HEK293 (cell line): ENCODE measurements around the gene CCDC81.

Experiments
- CTCF ChIA-PET: fragments of 350-600 bp; formaldehyde crosslinking; extraction: SDS; loops from one replicate; lab custom pipeline; 2021; ENCODE audit warnings: antibody characterized with exemption; lab: Yijun Ruan, JAX
- POLR2A ChIA-PET: fragments of 300-600 bp; formaldehyde crosslinking; extraction: SDS; loops from one replicate; lab custom pipeline; 2020; ENCODE audit warnings: antibody characterized with exemption, inconsistent platforms; lab: Yijun Ruan, JAX
- H3K27ac ChIP-seq: fragments of 200-500 bp; sonication (Bioruptor generic); 2 replicates; pipeline ENCODE4 v1.5.1; 2014; ENCODE audit warnings: low read depth, low read length, control low read depth, inconsistent platforms; ENCODE audit errors: extremely low read depth
- H3K36me3 ChIP-seq, 2 experiments: fragments of 200-500 bp in 1 of 2; sonication (Bioruptor generic) in 1 of 2; 1 replicate in 1 of 2; 2 replicates in 1 of 2; pipeline ENCODE4 v1.5.1; 2014 to 2017; ENCODE audit warnings: inconsistent platforms in 2 of 2, low read length in 2 of 2; ENCODE audit not compliant: control insufficient read depth in 2 of 2, insufficient read depth in 1 of 2
- H3K4me1 ChIP-seq: fragments of 200-500 bp; sonication (Bioruptor generic); 2 replicates; pipeline ENCODE4 v1.5.1; 2014; ENCODE audit warnings: mild to moderate bottlenecking, low read length, inconsistent platforms; ENCODE audit not compliant: control insufficient read depth, insufficient read depth
- H3K4me3 ChIP-seq: 2 replicates; pipeline ENCODE4 v1.5.1; 2011; ENCODE audit warnings: low read depth, mild to moderate bottlenecking, control low read depth, low read length, moderate library complexity
- H3K9me3 ChIP-seq: fragments of 200-500 bp; sonication (Bioruptor generic); 2 replicates; pipeline ENCODE4 v1.5.1; 2014; ENCODE audit warnings: low read depth, low read length, inconsistent platforms; ENCODE audit not compliant: control insufficient read depth, insufficient read depth
- HOXC10 ChIP-seq: sonication (generic); formaldehyde crosslinking; IDR thresholded peaks from 2 replicates; pipeline ENCODE4 v1.8.1; 2023; ENCODE audit warnings: mild to moderate bottlenecking, missing genetic modification reagents
- INSM2 ChIP-seq: fragments of 450-650 bp; formaldehyde crosslinking; IDR thresholded peaks from 2 replicates; pipeline ENCODE4 v1.5.1; 2016; ENCODE audit warnings: missing biosample characterization, missing genetic modification characterization
- MZF1 ChIP-seq: fragments of 450-650 bp; formaldehyde crosslinking; IDR thresholded peaks from 2 replicates; pipeline ENCODE4 v1.5.1; 2017; ENCODE audit warnings: missing biosample characterization, missing genetic modification characterization, borderline replicate concordance
- ZBTB17 ChIP-seq: fragments of 450-650 bp; formaldehyde crosslinking; IDR thresholded peaks from 2 replicates; pipeline ENCODE4 v1.5.1; 2016; ENCODE audit warnings: missing biosample characterization, missing genetic modification characterization
- ZBTB26 ChIP-seq: fragments of 450-650 bp; formaldehyde crosslinking; optimal IDR thresholded peaks from 2 replicates; pipeline ENCODE3; 2016; ENCODE audit warnings: missing biosample characterization, mild to moderate bottlenecking, missing genetic modification characterization
- ZNF112 ChIP-seq: fragments of 450-650 bp; formaldehyde crosslinking; IDR thresholded peaks from 2 replicates; pipeline ENCODE4 v1.5.0; 2017; ENCODE audit warnings: missing biosample characterization, missing genetic modification characterization
- ZNF157 ChIP-seq: fragments of 450-650 bp; formaldehyde crosslinking; IDR thresholded peaks from 2 replicates; pipeline ENCODE4 v1.5.1; 2016; ENCODE audit warnings: missing biosample characterization, missing genetic modification characterization
- ZNF174 ChIP-seq: fragments of 450-650 bp; formaldehyde crosslinking; IDR thresholded peaks from 2 replicates; pipeline ENCODE4 v1.5.0; 2017; ENCODE audit warnings: missing biosample characterization, mild to moderate bottlenecking, missing genetic modification characterization
- ZNF211 ChIP-seq: fragments of 450-650 bp; formaldehyde crosslinking; IDR thresholded peaks from 2 replicates; pipeline ENCODE4 v1.5.1; 2016; ENCODE audit warnings: low read depth, missing biosample characterization, missing genetic modification characterization
- ZNF214 ChIP-seq: fragments of 450-650 bp; formaldehyde crosslinking; IDR thresholded peaks from 2 replicates; pipeline ENCODE4 v1.5.1; 2017; ENCODE audit warnings: missing biosample characterization, mild to moderate bottlenecking, missing genetic modification characterization, borderline replicate concordance
- ZNF354C ChIP-seq: fragments of 450-650 bp; formaldehyde crosslinking; IDR thresholded peaks from 2 replicates; pipeline ENCODE4 v1.5.1; 2016; ENCODE audit warnings: missing biosample characterization, missing genetic modification characterization, low read depth, borderline replicate concordance
- ZNF366 ChIP-seq: fragments of 450-650 bp; formaldehyde crosslinking; conservative IDR thresholded peaks from 2 replicates; pipeline ENCODE4 v1.5.1; 2016; ENCODE audit warnings: missing biosample characterization, missing genetic modification characterization
- ZNF398 ChIP-seq: fragments of 450-650 bp; formaldehyde crosslinking; IDR thresholded peaks from 2 replicates; pipeline ENCODE4 v1.5.1; 2017; ENCODE audit warnings: missing biosample characterization, missing genetic modification characterization
- ZNF555 ChIP-seq: fragments of 450-650 bp; formaldehyde crosslinking; conservative IDR thresholded peaks from 2 replicates; pipeline ENCODE4 v1.5.1; 2017; ENCODE audit warnings: missing biosample characterization, mild to moderate bottlenecking, missing genetic modification characterization, inconsistent platforms
- ZNF624 ChIP-seq: fragments of 450-650 bp; formaldehyde crosslinking; IDR thresholded peaks from 2 replicates; pipeline ENCODE4 v1.5.1; 2017; ENCODE audit warnings: missing biosample characterization, missing genetic modification characterization
- ZNF626 ChIP-seq: fragments of 450-650 bp; sonication (Bioruptor Pico); formaldehyde crosslinking; IDR thresholded peaks from 2 replicates; pipeline ENCODE4 v1.5.1; 2018; ENCODE audit warnings: missing biosample characterization, missing genetic modification characterization, inconsistent platforms
- ZNF645 ChIP-seq: fragments of 450-650 bp; formaldehyde crosslinking; IDR thresholded peaks from 2 replicates; pipeline ENCODE4; 2016; ENCODE audit warnings: missing biosample characterization, missing genetic modification characterization
- ZNF692 ChIP-seq: fragments of 450-650 bp; formaldehyde crosslinking; IDR thresholded peaks from 2 replicates; pipeline ENCODE4 v1.5.1; 2016; ENCODE audit warnings: missing biosample characterization, missing genetic modification characterization
- ZNF776 ChIP-seq: fragments of 450-650 bp; formaldehyde crosslinking; IDR thresholded peaks from 2 replicates; pipeline ENCODE4 v1.5.0; 2017; ENCODE audit warnings: missing biosample characterization, missing genetic modification characterization, borderline replicate concordance
- ZNF830 ChIP-seq: fragments of 450-650 bp; IDR thresholded peaks from 2 replicates; pipeline ENCODE4 v1.5.0; 2018; ENCODE audit warnings: missing biosample characterization, missing genetic modification characterization, low read depth, mild to moderate bottlenecking, moderate library complexity
- ZSCAN5A ChIP-seq: fragments of 450-650 bp; formaldehyde crosslinking; IDR thresholded peaks from 2 replicates; pipeline ENCODE4 v1.5.1; 2016; ENCODE audit warnings: missing biosample characterization, missing genetic modification characterization

Gene CCDC81

GRCh38 chr11:86388198-86388597 lies 13.5 kb downstream of the CCDC81 start:
- no peak overlapping the region for H3K27ac ChIP-seq
- no peaks in the 10 kb centered on the region for H3K9me3 ChIP-seq
- H3K4me3 ChIP-seq = no peak overlapping the region
- no peaks in the 10 kb centered on the region for H3K4me1 ChIP-seq
- no peak for TF ChIP-seq ZNF112 (tag by site-specific recombination)
- TF ChIP-seq ZNF398 = no peak
- TF ChIP-seq ZNF692 = no peak
- no peak for TF ChIP-seq ZNF555 (tag by site-specific recombination)
- TF ChIP-seq ZNF366 (tag by site-specific recombination) = peak; percentile 47; the same call in 1 of the 2 replicates
- TF ChIP-seq ZNF776 = no peak
- TF ChIP-seq ZNF354C (tag by site-specific recombination) = no peak
- TF ChIP-seq HOXC10 (CRISPR knock-in tag) = no peak
- TF ChIP-seq, all 188 proteins: peak for 1
- CTCF ChIA-PET = interaction anchor here (0.5 to 1.2 kb wide), 3 partner anchors 22 to 220 kb away, joined by 3 to 4 read pairs (median 3); no protein-coding TSS in a partner anchor
- H3K36me3 ChIP-seq = no peaks in the 10 kb centered on the region
- POLR2A ChIA-PET = no interaction called here

GRCh38 chr11:86390487-86390886 lies 15.8 kb downstream of the CCDC81 start:
- POLR2A ChIA-PET = no interaction called here
- no peaks in the 10 kb centered on the region for H3K9me3 ChIP-seq
- H3K27ac ChIP-seq = no peak overlapping the region
- no peaks in the 10 kb centered on the region for H3K36me3 ChIP-seq
- no peaks in the 10 kb centered on the region for H3K4me1 ChIP-seq
- CTCF ChIA-PET = no interaction called here
- no peak overlapping the region for H3K4me3 ChIP-seq
- TF ChIP-seq ZBTB26 (tag by site-specific recombination) (no peak), ZNF214 (tag by site-specific recombination) (no peak), ZNF626 (no peak), ZNF624 (tag by site-specific recombination) (no peak), ZNF211 (tag by site-specific recombination) (no peak)

- Histone ChIP-seq H3K4me3 (no peak overlapping the region), H3K4me1 (no peaks in the 10 kb centered on the region), H3K9me3 (no peaks in the 10 kb centered on the region), H3K36me3 (no peaks in the 10 kb centered on the region), H3K27ac (no peak overlapping the region)
- ChIA-PET POLR2A (no interaction called here), CTCF (no interaction called here)
- TF ChIP-seq ZNF830 (tag by site-specific recombination) (no peak), ZNF645 (no peak), ZNF174 (no peak), ZSCAN5A (tag by site-specific recombination) (no peak), MZF1 (tag by site-specific recombination) (no peak), ZNF692 (no peak), ZBTB17 (tag by site-specific recombination) (no peak), ZNF157 (tag by site-specific recombination) (no peak), INSM2 (tag by site-specific recombination) (no peak)
Measured at GRCh38 chr11:86395061-86395551, 20.4 kb downstream of the CCDC81 start.
